ENCODE data around the gene FARS2.

DNA sequence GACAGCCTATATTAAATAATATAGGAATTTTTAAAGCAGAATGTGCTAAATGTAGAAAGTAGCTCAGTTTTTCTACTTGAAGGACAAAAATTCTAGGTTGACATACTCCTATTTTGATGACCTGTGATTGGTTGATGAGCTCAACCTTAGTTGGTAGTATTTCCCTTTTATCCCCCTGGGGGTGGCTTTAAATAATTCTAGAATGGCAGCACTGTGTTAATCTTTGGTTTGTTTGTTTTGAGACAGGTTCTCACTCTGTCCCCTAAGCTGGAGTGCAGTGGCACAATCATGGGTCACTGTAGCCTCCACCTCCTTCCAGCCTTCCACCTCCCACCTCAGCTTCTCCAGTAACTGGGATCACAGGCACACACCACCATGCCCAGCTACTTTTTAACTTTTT is 29.2 kb downstream of the FARS2 start:
- TF ChIP-seq, protein P1, sequence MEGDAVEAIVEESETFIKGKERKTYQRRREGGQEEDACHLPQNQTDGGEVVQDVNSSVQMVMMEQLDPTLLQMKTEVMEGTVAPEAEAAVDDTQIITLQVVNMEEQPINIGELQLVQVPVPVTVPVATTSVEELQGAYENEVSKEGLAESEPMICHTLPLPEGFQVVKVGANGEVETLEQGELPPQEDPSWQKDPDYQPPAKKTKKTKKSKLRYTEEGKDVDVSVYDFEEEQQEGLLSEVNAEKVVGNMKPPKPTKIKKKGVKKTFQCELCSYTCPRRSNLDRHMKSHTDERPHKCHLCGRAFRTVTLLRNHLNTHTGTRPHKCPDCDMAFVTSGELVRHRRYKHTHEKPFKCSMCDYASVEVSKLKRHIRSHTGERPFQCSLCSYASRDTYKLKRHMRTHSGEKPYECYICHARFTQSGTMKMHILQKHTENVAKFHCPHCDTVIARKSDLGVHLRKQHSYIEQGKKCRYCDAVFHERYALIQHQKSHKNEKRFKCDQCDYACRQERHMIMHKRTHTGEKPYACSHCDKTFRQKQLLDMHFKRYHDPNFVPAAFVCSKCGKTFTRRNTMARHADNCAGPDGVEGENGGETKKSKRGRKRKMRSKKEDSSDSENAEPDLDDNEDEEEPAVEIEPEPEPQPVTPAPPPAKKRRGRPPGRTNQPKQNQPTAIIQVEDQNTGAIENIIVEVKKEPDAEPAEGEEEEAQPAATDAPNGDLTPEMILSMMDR (IDR thresholded peaks at IDR 0.05), result no peak
- TF ChIP-seq POLR2A (IDR thresholded peaks at IDR 0.05) (no peak), EP300 (IDR thresholded peaks at IDR 0.05; ENCODE audit: low read depth) (no peak), POLR2AphosphoS5 (IDR thresholded peaks at IDR 0.05) (no peak)

All from transverse colon (tissue), 4 donors.